ENCODE measurements around the gene GGTLC1. TPM values are rescaled to one million over a fixed set of nuclear protein-coding genes. Genes with fewer than 3 reads are reported as not detected.

The GGTLC1 gene
- total RNA-seq, 6 experiments from 2014 or later = not detected

DNA sequence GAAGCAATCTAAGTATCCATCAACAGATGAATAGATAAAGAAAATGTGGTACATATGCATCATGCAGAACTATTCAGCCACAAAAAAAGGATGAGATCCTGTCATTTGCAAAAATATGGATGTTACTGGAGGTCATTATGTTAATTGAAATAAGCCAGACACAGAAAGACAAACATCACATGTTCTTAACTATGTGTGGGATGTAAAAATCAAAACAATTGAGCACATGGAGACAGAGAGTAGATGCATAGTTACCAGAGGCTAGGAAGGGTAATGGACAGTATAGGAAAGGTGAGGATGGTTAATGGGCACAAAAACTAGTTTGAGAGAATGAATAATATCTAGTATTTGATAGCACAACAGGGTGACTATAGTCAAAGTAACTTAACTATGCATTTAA lies 26.3 kb downstream of the GGTLC1 start:
- H3K27ac ChIP-seq = no peak overlapping the region
- ATAC-seq (no peak), DNase-seq (no peak)
- TF ChIP-seq, protein P1, sequence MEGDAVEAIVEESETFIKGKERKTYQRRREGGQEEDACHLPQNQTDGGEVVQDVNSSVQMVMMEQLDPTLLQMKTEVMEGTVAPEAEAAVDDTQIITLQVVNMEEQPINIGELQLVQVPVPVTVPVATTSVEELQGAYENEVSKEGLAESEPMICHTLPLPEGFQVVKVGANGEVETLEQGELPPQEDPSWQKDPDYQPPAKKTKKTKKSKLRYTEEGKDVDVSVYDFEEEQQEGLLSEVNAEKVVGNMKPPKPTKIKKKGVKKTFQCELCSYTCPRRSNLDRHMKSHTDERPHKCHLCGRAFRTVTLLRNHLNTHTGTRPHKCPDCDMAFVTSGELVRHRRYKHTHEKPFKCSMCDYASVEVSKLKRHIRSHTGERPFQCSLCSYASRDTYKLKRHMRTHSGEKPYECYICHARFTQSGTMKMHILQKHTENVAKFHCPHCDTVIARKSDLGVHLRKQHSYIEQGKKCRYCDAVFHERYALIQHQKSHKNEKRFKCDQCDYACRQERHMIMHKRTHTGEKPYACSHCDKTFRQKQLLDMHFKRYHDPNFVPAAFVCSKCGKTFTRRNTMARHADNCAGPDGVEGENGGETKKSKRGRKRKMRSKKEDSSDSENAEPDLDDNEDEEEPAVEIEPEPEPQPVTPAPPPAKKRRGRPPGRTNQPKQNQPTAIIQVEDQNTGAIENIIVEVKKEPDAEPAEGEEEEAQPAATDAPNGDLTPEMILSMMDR (IDR thresholded peaks at IDR 0.05) = no peak
- H3K4me3 ChIP-seq = no peak overlapping the region
- no peaks in the 10 kb centered on the region for H3K4me1 ChIP-seq
- no peaks in the 10 kb centered on the region for H3K27me3 ChIP-seq
- H3K36me3 ChIP-seq = no peaks in the 10 kb centered on the region
- no peaks in the 10 kb centered on the region for H3K9me3 ChIP-seq
- intact Hi-C loops (cut with DNase I) = no loop called here

DNA sequence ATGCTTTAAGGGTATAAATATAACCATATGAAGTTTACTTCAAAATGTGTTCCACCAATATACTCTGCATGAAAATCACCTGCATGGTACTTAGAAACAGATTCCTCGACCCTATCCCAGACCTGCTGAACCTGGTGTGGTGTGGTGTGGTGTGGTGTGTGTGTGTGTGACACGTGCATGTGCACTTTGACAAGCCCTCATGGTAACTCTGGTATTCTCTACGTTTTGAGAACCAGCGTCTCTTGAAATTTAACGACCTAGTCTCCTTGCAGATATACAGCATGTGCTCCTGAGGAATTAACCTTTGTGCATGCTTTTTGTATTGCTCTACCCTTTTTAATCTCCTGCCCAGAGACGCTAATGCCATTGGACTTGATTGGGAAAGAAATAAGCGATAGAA lies 29.5 kb downstream of the GGTLC1 start:
- ATAC-seq = no peak
- no peak overlapping the region for H3K27ac ChIP-seq
- intact Hi-C loops (cut with DNase I) = no loop called here
- WGBS (ENCODE audit: insufficient coverage, low coverage, low lambda C conversion rate, missing lambda C conversion rate) = 63% methylated on average over 7 of the region's 7 CpGs
- no peak overlapping the region for H3K4me3 ChIP-seq
- H3K36me3 ChIP-seq = no peaks in the 10 kb centered on the region
- H3K9me3 ChIP-seq = no peaks in the 10 kb centered on the region
- no peaks in the 10 kb centered on the region for H3K27me3 ChIP-seq
- TF ChIP-seq POLR2A (IDR thresholded peaks at IDR 0.05) = no peak
- TF ChIP-seq, protein P1 (IDR thresholded peaks at IDR 0.05) = no peak
- no peak for DNase-seq
- no peaks in the 10 kb centered on the region for H3K4me1 ChIP-seq

DNA sequence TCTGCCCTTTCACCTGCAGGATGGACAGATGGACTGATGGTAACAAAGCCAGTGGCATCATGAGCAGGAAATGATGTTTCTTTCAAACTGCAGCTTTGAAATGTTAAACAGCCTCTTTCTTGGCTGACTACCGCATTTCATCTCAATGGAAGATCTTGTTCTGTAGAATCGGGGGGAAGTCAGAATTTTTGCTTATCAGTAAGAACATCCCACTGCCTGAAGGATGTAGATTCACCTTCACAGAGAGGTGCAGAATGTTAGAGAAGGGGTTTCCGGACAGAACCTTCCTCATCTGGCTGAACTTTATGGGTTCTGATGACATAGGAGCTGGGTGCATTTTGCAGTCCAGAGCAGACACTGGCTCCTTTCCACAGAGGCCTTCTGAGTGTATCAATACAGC lies 32.7 kb downstream of the GGTLC1 start:
- TF ChIP-seq, protein P1 (IDR thresholded peaks at IDR 0.05) = no peak
- TF ChIP-seq POLR2A (IDR thresholded peaks at IDR 0.05) = no peak
- Histone ChIP-seq H3K4me1 (no peaks in the 10 kb centered on the region), H3K27ac (no peak overlapping the region), H3K36me3 (no peaks in the 10 kb centered on the region), H3K4me3 (no peak overlapping the region), H3K27me3 (no peaks in the 10 kb centered on the region), H3K9me3 (no peaks in the 10 kb centered on the region)
- DNase-seq = no peak
- 14% methylated on average over 2 of the region's 3 CpGs for WGBS (ENCODE audit: insufficient coverage, low coverage, low lambda C conversion rate, missing lambda C conversion rate)
- no peak for ATAC-seq
- intact Hi-C loops (cut with DNase I) = no loop called here

DNA sequence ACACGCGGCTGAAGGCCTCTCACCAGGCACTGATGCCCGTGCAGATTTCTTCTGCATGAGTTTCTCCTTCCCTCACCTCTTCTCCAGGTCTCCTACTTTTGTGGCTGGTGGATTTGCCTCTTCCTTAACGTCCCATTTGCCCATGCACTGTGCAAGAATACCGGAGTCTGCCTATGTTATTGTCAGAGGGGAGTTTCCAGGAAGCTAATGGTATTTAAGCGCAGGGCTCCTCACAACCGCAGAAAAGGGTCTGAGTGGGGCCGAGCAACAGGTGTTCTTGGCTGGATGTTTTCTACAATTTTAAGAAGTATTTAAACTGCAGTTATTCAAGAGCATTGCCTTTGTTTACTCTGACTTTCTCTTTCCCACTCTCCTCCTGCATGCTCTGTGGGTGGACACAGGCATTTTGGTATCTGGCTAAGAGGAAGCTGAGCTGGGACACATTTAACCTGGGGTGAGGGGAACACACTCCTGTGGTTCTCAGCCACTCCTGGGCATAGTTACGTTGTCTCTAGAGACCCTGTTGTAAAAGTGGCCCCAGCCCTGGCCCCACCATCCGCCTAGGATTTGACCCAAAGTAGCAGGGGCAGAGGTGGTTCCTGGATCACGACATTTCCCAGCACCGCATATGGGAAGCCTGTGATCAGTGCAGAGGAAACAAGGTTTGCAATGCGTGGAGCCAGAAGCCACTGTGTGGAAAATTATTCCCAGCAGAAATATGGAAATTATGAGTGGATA lies 34.4 kb downstream of the GGTLC1 start:
- intact Hi-C loops (cut with DNase I) = no loop called here
- no peak overlapping the region for H3K4me3 ChIP-seq
- ATAC-seq = no peak

More for the DNA sequence above, 34.4 kb downstream of the GGTLC1 start:
- Histone ChIP-seq H3K27ac (no peak overlapping the region), H3K9me3 (no peaks in the 10 kb centered on the region), H3K4me1 (no peaks in the 10 kb centered on the region), H3K27me3 (no peaks in the 10 kb centered on the region), H3K36me3 (no peaks in the 10 kb centered on the region)
- WGBS (ENCODE audit: insufficient coverage, low coverage, low lambda C conversion rate, missing lambda C conversion rate) = 46% methylated on average over 10 of the region's 13 CpGs
- no peak for TF ChIP-seq POLR2A (IDR thresholded peaks at IDR 0.05)
- TF ChIP-seq, protein P1 (IDR thresholded peaks at IDR 0.05) = no peak
- no peak for DNase-seq
